K562 (cell line): ENCODE measurements around the gene CRPPA. TPM values are rescaled to one million over a fixed set of nuclear protein-coding genes. Genes with fewer than 3 reads are reported as not detected.
A peak's percentile ranks its signal among the peaks of the same experiment; 100 is the strongest.

Source experiments
- CREM ChIP-seq: IDR thresholded peaks from 2 replicates; pipeline ENCODE4 v1.6.1; 2014; ENCODE audit warnings: antibody characterized with exemption, low read depth
- FOS ChIP-seq: IDR thresholded peaks from 3 replicates; pipeline ENCODE4 v1.6.1; 2011; ENCODE audit not compliant: insufficient read length; ENCODE audit errors: extremely low read depth
- MTA3 ChIP-seq: fragments of 450-650 bp; formaldehyde crosslinking; IDR thresholded peaks from 2 replicates; pipeline ENCODE4 v1.6.1; 2017; ENCODE audit warnings: mild to moderate bottlenecking, borderline replicate concordance
- POU5F1 ChIP-seq: fragments of 150-350 bp; IDR thresholded peaks from 2 replicates; pipeline ENCODE4 v1.6.1; 2014; ENCODE audit warnings: borderline replicate concordance, low read length, low read depth, mild to moderate bottlenecking; ENCODE audit not compliant: partially characterized antibody
- PPARD ChIP-seq: fragments of 250-450 bp; sonication (Bioruptor Pico); IDR thresholded peaks from 2 replicates; pipeline ENCODE4 v1.8.0; 2022; ENCODE audit warnings: inconsistent platforms, mild to moderate bottlenecking, moderate library complexity
- RAD51 ChIP-seq: fragments of 450-650 bp; IDR thresholded peaks from 2 replicates; pipeline ENCODE4 v1.7.1; 2016; ENCODE audit warnings: low read depth, mild to moderate bottlenecking, borderline replicate concordance
- SREBF1 ChIP-seq: fragments of 150-350 bp; IDR thresholded peaks from 2 replicates; pipeline ENCODE4 v1.6.1; 2014; ENCODE audit warnings: antibody characterized with exemption, low read depth, low read length, borderline replicate concordance
- TCF7 ChIP-seq: sonication (generic); IDR thresholded peaks from 2 replicates; pipeline ENCODE4 v1.6.1; 2016; ENCODE audit warnings: antibody characterized with exemption, borderline replicate concordance
- U2AF1 ChIP-seq: fragments of 200-400 bp; formaldehyde crosslinking; optimal IDR thresholded peaks from 2 replicates; pipeline ENCODE3; 2017; ENCODE audit warnings: mild to moderate bottlenecking, low read depth, low read length, moderate library complexity
- ZSCAN29 ChIP-seq: fragments of 450-650 bp; IDR thresholded peaks from 2 replicates; pipeline ENCODE4 v1.6.1; 2017
- polyA plus RNA-seq, 8 experiments: library from polyadenylated mRNA; depleted of rRNA in 4 of 8; stranded (reverse) in 5 of 8; unstranded in 3 of 8; fragments of >200 nt; fragmentation: Nextera tagmentation in 2 of 8; fragmentation: Illumina TruSeq in 1 of 8; extraction: Ambion mirVana in 2 of 8; extraction: Trizol in 1 of 8; gene quantifications; 2 replicates each; pipeline versions ENCODE4 v1.2.1 to v1.2.3, GENCODE V29; 2011 to 2014; ENCODE audit warnings: inconsistent platforms in 1 of 8, missing spikeins in 1 of 8
- total RNA-seq, 7 experiments: library from RNA; depleted of rRNA in 6 of 7; stranded (reverse); fragments of >200 nt in 6 of 7; fragmentation: Illumina TruSeq in 2 of 7; extraction: Trizol in 2 of 7; gene quantifications; 2 replicates each; pipeline versions ENCODE4 v1.2.1 to v1.2.3, GENCODE V29; 2011 to 2021; ENCODE audit warnings: low replicate concordance in 1 of 7
- TF ChIP-seq, protein P1 (sequence below), 2 experiments: fragments of 450-650 bp; IDR thresholded peaks; 2 replicates each; pipeline ENCODE4 v1.6.1; 2016; ENCODE audit warnings: mild to moderate bottlenecking in 2 of 2, borderline replicate concordance in 1 of 2, low read depth in 1 of 2, moderate library complexity in 1 of 2
- TF ChIP-seq, protein P2 (sequence below), 2 experiments: fragments of 450-650 bp; IDR thresholded peaks; 2 replicates each; pipeline ENCODE4 v1.6.1; 2018; ENCODE audit warnings: mild to moderate bottlenecking in 2 of 2, low read depth in 1 of 2; ENCODE audit not compliant: partially characterized antibody in 2 of 2
- TF ChIP-seq, protein P3 (sequence below): sonication (generic); IDR thresholded peaks from 2 replicates; pipeline ENCODE4 v1.6.1; 2016
- TF ChIP-seq, protein P4 (sequence below): sonication (generic); formaldehyde crosslinking; IDR thresholded peaks from 2 replicates; pipeline ENCODE4 v1.8.0; 2022; ENCODE audit warnings: missing genetic modification reagents, mild to moderate bottlenecking, moderate library complexity, borderline replicate concordance

CRPPA gene
- total and polyA plus RNA-seq, 9 of the 15 experiments (the other 6 are each of a cell fraction or from before 2014, with no cell fraction given) = 3.9 to 14.4 (median 7.8) TPM

DNA sequence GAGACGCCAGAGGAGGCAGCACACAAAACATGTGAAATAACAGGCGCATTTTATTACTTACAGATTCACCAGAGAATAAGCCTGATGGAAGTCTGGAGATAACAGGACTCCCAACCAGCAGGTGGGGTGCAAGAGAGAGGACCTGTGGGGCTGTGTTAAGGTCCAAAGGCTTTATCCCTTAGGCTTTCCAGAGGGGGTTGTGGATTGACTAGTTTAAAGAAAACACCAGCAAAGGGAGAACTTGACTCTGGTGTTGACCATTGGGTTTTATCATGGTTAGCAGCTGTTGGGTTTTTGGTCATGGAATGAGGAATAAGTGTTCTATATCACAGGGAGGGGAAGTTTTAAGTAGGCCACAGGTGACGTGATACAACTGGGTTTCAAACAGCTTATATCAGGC is 1.6 kb upstream of the CRPPA start (continued):
- TF ChIP-seq, protein P1, sequence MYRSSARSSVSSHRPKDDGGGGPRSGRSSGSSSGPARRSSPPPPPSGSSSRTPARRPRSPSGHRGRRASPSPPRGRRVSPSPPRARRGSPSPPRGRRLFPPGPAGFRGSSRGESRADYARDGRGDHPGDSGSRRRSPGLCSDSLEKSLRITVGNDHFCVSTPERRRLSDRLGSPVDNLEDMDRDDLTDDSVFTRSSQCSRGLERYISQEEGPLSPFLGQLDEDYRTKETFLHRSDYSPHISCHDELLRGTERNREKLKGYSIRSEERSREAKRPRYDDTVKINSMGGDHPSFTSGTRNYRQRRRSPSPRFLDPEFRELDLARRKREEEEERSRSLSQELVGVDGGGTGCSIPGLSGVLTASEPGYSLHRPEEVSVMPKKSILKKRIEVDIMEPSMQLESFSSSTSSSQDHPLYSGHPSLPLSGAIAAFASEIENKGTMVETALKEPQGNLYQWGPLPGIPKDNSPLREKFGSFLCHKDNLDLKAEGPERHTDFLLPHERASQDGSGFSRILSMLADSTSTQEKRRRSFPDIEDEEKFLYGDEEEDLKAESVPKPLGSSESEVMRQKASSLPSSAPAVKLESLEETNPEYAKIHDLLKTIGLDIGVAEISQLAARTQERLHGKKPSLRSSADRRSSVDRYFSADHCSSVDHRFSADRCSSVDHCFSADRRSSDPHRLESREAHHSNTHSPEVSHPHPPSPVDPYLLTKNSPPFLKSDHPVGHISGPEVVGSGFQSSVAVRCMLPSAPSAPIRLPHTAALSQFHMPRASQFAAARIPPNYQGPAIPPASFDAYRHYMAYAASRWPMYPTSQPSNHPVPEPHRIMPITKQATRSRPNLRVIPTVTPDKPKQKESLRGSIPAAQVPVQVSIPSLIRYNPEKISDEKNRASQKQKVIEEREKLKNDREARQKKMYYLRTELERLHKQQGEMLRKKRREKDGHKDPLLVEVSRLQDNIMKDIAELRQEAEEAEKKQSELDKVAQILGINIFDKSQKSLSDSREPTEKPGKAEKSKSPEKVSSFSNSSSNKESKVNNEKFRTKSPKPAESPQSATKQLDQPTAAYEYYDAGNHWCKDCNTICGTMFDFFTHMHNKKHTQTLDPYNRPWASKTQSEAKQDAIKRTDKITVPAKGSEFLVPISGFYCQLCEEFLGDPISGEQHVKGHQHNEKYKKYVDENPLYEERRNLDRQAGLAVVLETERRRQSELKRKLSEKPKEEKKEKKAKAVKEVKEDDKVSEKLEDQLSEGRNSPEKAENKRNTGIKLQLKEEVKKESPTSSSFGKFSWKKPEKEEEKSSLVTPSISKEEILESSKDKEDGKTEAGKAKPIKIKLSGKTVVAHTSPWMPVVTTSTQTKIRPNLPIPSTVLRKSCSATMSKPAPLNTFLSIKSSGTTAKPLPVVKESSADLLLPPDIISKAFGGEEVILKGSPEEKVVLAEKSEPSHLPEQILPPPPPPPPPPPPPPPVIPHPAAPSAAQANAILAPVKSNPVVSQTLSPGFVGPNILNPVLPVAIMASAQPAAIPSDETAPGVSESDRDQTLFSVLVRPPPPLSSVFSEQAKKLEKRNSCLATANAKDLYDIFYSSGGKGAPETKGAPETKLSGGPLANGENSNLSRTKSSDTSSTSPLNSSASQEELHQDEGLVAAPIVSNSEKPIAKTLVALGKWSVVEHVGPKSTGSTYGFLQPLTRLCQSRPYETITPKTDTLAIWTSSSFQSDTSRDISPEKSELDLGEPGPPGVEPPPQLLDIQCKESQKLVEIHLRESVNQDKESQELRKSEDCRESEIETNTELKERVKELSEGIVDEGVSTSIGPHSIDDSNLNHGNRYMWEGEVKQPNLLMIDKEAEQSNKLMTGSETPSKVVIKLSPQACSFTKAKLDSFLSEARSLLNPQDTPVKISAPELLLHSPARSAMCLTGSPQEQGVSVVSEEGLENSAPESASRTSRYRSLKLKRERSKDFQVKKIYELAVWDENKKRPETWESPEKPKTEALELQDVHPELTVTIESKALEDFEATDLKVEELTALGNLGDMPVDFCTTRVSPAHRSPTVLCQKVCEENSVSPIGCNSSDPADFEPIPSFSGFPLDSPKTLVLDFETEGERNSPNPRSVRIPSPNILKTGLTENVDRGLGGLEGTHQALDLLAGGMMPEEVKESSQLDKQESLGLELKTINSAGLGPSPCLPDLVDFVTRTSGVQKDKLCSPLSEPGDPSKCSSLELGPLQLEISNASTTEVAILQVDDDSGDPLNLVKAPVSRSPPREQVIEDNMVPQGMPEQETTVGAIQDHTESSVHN (IDR thresholded peaks at IDR 0.05; ENCODE audit: borderline replicate concordance in 1 of 2, low read depth in 1 of 2) = no peak
- TF ChIP-seq U2AF1 (no peak), FOS (no peak), ZSCAN29 (no peak), CREM (0 out of 2 replicates have a peak, but pooled peaks have one; percentile 14), RAD51 (no peak), MTA3 (no peak), TCF7 (no peak), SREBF1 (no peak), POU5F1 (no peak), PPARD (CRISPR knock-in tag) (no peak)
- TF ChIP-seq, protein P2, sequence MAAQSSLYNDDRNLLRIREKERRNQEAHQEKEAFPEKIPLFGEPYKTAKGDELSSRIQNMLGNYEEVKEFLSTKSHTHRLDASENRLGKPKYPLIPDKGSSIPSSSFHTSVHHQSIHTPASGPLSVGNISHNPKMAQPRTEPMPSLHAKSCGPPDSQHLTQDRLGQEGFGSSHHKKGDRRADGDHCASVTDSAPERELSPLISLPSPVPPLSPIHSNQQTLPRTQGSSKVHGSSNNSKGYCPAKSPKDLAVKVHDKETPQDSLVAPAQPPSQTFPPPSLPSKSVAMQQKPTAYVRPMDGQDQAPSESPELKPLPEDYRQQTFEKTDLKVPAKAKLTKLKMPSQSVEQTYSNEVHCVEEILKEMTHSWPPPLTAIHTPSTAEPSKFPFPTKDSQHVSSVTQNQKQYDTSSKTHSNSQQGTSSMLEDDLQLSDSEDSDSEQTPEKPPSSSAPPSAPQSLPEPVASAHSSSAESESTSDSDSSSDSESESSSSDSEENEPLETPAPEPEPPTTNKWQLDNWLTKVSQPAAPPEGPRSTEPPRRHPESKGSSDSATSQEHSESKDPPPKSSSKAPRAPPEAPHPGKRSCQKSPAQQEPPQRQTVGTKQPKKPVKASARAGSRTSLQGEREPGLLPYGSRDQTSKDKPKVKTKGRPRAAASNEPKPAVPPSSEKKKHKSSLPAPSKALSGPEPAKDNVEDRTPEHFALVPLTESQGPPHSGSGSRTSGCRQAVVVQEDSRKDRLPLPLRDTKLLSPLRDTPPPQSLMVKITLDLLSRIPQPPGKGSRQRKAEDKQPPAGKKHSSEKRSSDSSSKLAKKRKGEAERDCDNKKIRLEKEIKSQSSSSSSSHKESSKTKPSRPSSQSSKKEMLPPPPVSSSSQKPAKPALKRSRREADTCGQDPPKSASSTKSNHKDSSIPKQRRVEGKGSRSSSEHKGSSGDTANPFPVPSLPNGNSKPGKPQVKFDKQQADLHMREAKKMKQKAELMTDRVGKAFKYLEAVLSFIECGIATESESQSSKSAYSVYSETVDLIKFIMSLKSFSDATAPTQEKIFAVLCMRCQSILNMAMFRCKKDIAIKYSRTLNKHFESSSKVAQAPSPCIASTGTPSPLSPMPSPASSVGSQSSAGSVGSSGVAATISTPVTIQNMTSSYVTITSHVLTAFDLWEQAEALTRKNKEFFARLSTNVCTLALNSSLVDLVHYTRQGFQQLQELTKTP (IDR thresholded peaks at IDR 0.05; ENCODE audit: low read depth in 1 of 2, partially characterized antibody in 2 of 2) = peak in 1 of 2 experiments; percentile 38
- TF ChIP-seq, protein P3, sequence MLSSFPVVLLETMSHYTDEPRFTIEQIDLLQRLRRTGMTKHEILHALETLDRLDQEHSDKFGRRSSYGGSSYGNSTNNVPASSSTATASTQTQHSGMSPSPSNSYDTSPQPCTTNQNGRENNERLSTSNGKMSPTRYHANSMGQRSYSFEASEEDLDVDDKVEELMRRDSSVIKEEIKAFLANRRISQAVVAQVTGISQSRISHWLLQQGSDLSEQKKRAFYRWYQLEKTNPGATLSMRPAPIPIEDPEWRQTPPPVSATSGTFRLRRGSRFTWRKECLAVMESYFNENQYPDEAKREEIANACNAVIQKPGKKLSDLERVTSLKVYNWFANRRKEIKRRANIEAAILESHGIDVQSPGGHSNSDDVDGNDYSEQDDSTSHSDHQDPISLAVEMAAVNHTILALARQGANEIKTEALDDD = peak; percentile 96
- TF ChIP-seq, protein P4, sequence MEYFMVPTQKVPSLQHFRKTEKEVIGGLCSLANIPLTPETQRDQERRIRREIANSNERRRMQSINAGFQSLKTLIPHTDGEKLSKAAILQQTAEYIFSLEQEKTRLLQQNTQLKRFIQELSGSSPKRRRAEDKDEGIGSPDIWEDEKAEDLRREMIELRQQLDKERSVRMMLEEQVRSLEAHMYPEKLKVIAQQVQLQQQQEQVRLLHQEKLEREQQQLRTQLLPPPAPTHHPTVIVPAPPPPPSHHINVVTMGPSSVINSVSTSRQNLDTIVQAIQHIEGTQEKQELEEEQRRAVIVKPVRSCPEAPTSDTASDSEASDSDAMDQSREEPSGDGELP (CRISPR knock-in tag) = peak; percentile 28; the same call in 1 of the 2 replicates
